ENCODE measurements around the gene TAF12. TPM values are rescaled to one million over a fixed set of nuclear protein-coding genes. Genes with fewer than 3 reads are reported as not detected.

TAF12 gene
- total and polyA plus RNA-seq, 10 of the 15 experiments (the other 5 are each of a cell fraction or from before 2014, with no cell fraction given) = 18.3 to 43.3 (median 28.6) TPM

DNA sequence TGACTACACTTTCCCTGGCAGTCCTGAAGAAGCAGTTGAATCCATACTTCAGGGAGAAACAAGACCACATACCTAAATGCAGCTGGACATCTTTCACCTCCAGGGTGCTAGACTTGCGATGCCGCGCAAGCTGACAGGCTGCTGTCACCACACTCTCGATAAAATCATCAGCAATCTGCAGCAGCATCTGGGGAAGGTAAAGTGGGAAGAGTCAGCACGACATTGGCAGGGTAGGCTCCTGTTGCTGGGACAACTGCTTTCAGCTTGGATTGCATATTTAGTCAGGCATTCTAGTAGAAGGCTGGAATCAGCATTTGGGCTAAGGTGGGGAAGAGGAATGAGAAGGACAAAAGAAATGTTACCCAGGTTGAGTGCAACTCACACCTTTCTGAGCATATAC, 29.7 kb downstream of the TAF12 start:
- ChIA-PET SMC1A (ENCODE audit: uncharacterized antibody, unreplicated experiment) (no interaction called here), CTCF (no interaction called here), RAD21 (ENCODE audit: unreplicated experiment) (no interaction called here), POLR2A (interaction anchor here (0.5 kb wide), 1 partner anchor 218 kb away, joined by 5 read pairs; no protein-coding TSS in a partner anchor)
- Histone ChIP-seq H3K9ac (ENCODE audit: control insufficient read depth, insufficient read depth, low read length) (no peak overlapping the region), H3K4me2 (ENCODE audit: control insufficient read depth, insufficient read depth) (no peak overlapping the region), H2AFZ (ENCODE audit: control insufficient read depth, low read depth, low read length) (no peak overlapping the region), H4K20me1 (ENCODE audit: control insufficient read depth, insufficient read depth) (no peaks in the 10 kb centered on the region), H3K27me3 (replicated peaks in 1 of 2; ENCODE audit: control insufficient read depth in 2 of 2, insufficient read depth in 2 of 2, low read length in 1 of 2) (no peaks in the 10 kb centered on the region), H3K9me3 (replicated peaks; ENCODE audit: control insufficient read depth, insufficient read depth, low read length) (no peaks in the 10 kb centered on the region), H3K4me1 (ENCODE audit: control insufficient read depth, insufficient read depth, low read length) (no peaks in the 10 kb centered on the region), H3K36me3 (ENCODE audit: control insufficient read depth in 2 of 2, insufficient read depth in 2 of 2, low read length in 1 of 2) (peaks cover 3 to 5% of the 10 kb centered on the region in 2 experiments; a peak in 2 of 4 replicates), H3K79me2 (ENCODE audit: control insufficient read depth, insufficient read depth, low read length) (no peaks in the 10 kb centered on the region), H3K4me3 (no peak overlapping the region), H3K27ac (ENCODE audit: control insufficient read depth, insufficient read depth) (no peak overlapping the region)
- ATAC-seq = no peak
- no TSS peak for BruUV-seq (replicated peaks)
- intact Hi-C loops (cut with micrococcal nuclease; ENCODE audit: unreplicated experiment) (no loop called here), in situ Hi-C loops (cut with MboI) (no loop called here)
- TF ChIP-seq HCFC1 (IDR thresholded peaks at IDR 0.05; ENCODE audit: low read length) = no peak
- TF ChIP-seq NFXL1 (IDR thresholded peaks at IDR 0.05; ENCODE audit: borderline replicate concordance) = no peak
- TF ChIP-seq CREM (IDR thresholded peaks at IDR 0.05; ENCODE audit: low read depth) = no peak
- TF ChIP-seq, protein P1, sequence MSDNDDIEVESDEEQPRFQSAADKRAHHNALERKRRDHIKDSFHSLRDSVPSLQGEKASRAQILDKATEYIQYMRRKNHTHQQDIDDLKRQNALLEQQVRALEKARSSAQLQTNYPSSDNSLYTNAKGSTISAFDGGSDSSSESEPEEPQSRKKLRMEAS (IDR thresholded peaks at IDR 0.05; ENCODE audit: low read depth, low read length) = no peak
- no peak for TF ChIP-seq ATF7 (IDR thresholded peaks at IDR 0.05; ENCODE audit: low read depth)
- TF ChIP-seq HDAC6 (IDR thresholded peaks at IDR 0.05; ENCODE audit: unreplicated experiment) = no peak
- no peak for TF ChIP-seq KLF5 (IDR thresholded peaks at IDR 0.05; ENCODE audit: partially characterized antibody)
- no peak for TF ChIP-seq ZNF622 (IDR thresholded peaks at IDR 0.05)
- TF ChIP-seq ZSCAN29 (IDR thresholded peaks at IDR 0.05) = no peak
- TF ChIP-seq POLR2AphosphoS2 (IDR thresholded peaks at IDR 0.05; ENCODE audit: low read depth, low read length) = no peak
- no peak for TF ChIP-seq POLR2A (IDR thresholded peaks at IDR 0.05; ENCODE audit: low read depth, low read length)
- TF ChIP-seq ZNF384 (IDR thresholded peaks at IDR 0.05; ENCODE audit: borderline replicate concordance, low read depth, low read length) = no peak
- TF ChIP-seq FOS (IDR thresholded peaks at IDR 0.05; ENCODE audit: borderline replicate concordance, extremely low read depth, insufficient read length) = no peak
- no peak for TF ChIP-seq MEF2B (IDR thresholded peaks at IDR 0.05; ENCODE audit: partially characterized antibody, poor library complexity, severe bottlenecking)
- FAIRE-seq = no peak
- 85% methylated on average over 5 of the region's 5 CpGs for WGBS (ENCODE audit: insufficient coverage, insufficient replicate concordance, low lambda C conversion rate, missing lambda C conversion rate)
- DNase-seq (ENCODE audit: low read depth, low spot score) = no peak

Data from GM12878 (cell line).